SK-N-SH treated with all-trans-retinoic acid at 6 μM for 48 hours (cell line): ENCODE results near the gene AUTS2.

Source experiments
- ATAC-seq: fragments of 200-7000 bp; cut with Tn5 transposase; 3 replicates; pipeline ENCODE4 v1.9.1; 2020; ENCODE audit warnings: mild to moderate bottlenecking, moderate library complexity
- CREB5 ChIP-seq: fragments of 250-450 bp; sonication (Bioruptor Pico); IDR thresholded peaks from 2 replicates; pipeline ENCODE4 v1.5.1; 2020; ENCODE audit warnings: low read depth, mild to moderate bottlenecking, moderate library complexity
- CSDC2 ChIP-seq: fragments of 250-450 bp; sonication (Bioruptor Pico); IDR thresholded peaks from 2 replicates; pipeline ENCODE4 v1.5.0; 2020; ENCODE audit warnings: mild to moderate bottlenecking, moderate library complexity
- CSRNP3 ChIP-seq: fragments of 250-450 bp; sonication (Bioruptor Pico); IDR thresholded peaks from 2 replicates; pipeline ENCODE4 v1.5.1; 2021; ENCODE audit warnings: mild to moderate bottlenecking, moderate library complexity
- ESRRG ChIP-seq: fragments of 250-450 bp; sonication (Bioruptor Pico); IDR thresholded peaks from 2 replicates; pipeline ENCODE4 v1.6.1; 2021; ENCODE audit warnings: mild to moderate bottlenecking
- GLIS3 ChIP-seq: fragments of 250-450 bp; sonication (Bioruptor Pico); IDR thresholded peaks from 2 replicates; pipeline ENCODE4 v1.5.0; 2020; ENCODE audit warnings: mild to moderate bottlenecking, moderate library complexity
- ISL1 ChIP-seq: fragments of 250-450 bp; sonication (Bioruptor Pico); IDR thresholded peaks from 2 replicates; pipeline ENCODE4 v2.1.2; 2022; ENCODE audit warnings: mild to moderate bottlenecking, moderate library complexity
- OSR1 ChIP-seq: fragments of 250-450 bp; sonication (Bioruptor Pico); IDR thresholded peaks from 2 replicates; pipeline ENCODE4 v1.8.0; 2022; ENCODE audit warnings: moderate library complexity, mild to moderate bottlenecking, inconsistent platforms
- PATZ1 ChIP-seq: fragments of 250-450 bp; sonication (Bioruptor Pico); IDR thresholded peaks from 2 replicates; pipeline ENCODE4 v1.8.0; 2020; ENCODE audit warnings: mild to moderate bottlenecking, moderate library complexity, borderline replicate concordance
- RARB ChIP-seq: fragments of 250-450 bp; sonication (Bioruptor Pico); IDR thresholded peaks from 2 replicates; pipeline ENCODE4 v1.8.0; 2021; ENCODE audit warnings: mild to moderate bottlenecking, moderate library complexity
- SNAI2 ChIP-seq: fragments of 250-450 bp; sonication (Bioruptor Pico); IDR thresholded peaks from 2 replicates; pipeline ENCODE4 v1.5.0; 2020; ENCODE audit warnings: mild to moderate bottlenecking, moderate library complexity
- TOX ChIP-seq: fragments of 250-450 bp; sonication (Bioruptor Pico); IDR thresholded peaks from 2 replicates; pipeline ENCODE4 v1.8.0; 2021; ENCODE audit warnings: mild to moderate bottlenecking, moderate library complexity, borderline replicate concordance
- ZC3H10 ChIP-seq: fragments of 250-450 bp; sonication (Bioruptor Pico); IDR thresholded peaks from 2 replicates; pipeline ENCODE4 v1.5.1; 2021; ENCODE audit warnings: mild to moderate bottlenecking, moderate library complexity
- ZNF565 ChIP-seq: fragments of 450-650 bp; formaldehyde crosslinking; conservative IDR thresholded peaks from 2 replicates; pipeline ENCODE4 v1.5.0; 2020; ENCODE audit warnings: low read depth, mild to moderate bottlenecking, moderate library complexity
- ZNF70 ChIP-seq: fragments of 450-650 bp; formaldehyde crosslinking; IDR thresholded peaks from 2 replicates; pipeline ENCODE4 v1.5.0; 2020; ENCODE audit warnings: mild to moderate bottlenecking, moderate library complexity
- ZNF8 ChIP-seq: fragments of 450-650 bp; formaldehyde crosslinking; IDR thresholded peaks from 2 replicates; pipeline ENCODE4 v1.5.0; 2020; ENCODE audit warnings: mild to moderate bottlenecking, moderate library complexity
- TF ChIP-seq, protein P1 (sequence below): fragments of 250-450 bp; sonication (Bioruptor Pico); IDR thresholded peaks from 2 replicates; pipeline ENCODE4 v1.5.0; 2020; ENCODE audit warnings: mild to moderate bottlenecking, moderate library complexity

The AUTS2 gene

GRCh38 chr7:70486977-70487376 is 888.7 kb downstream of the AUTS2 start:
- ATAC-seq, result no peak
- TF ChIP-seq SNAI2 (CRISPR knock-in tag) (no peak), ZC3H10 (no peak), CSDC2 (CRISPR knock-in tag) (no peak)
- TF ChIP-seq, protein P1, sequence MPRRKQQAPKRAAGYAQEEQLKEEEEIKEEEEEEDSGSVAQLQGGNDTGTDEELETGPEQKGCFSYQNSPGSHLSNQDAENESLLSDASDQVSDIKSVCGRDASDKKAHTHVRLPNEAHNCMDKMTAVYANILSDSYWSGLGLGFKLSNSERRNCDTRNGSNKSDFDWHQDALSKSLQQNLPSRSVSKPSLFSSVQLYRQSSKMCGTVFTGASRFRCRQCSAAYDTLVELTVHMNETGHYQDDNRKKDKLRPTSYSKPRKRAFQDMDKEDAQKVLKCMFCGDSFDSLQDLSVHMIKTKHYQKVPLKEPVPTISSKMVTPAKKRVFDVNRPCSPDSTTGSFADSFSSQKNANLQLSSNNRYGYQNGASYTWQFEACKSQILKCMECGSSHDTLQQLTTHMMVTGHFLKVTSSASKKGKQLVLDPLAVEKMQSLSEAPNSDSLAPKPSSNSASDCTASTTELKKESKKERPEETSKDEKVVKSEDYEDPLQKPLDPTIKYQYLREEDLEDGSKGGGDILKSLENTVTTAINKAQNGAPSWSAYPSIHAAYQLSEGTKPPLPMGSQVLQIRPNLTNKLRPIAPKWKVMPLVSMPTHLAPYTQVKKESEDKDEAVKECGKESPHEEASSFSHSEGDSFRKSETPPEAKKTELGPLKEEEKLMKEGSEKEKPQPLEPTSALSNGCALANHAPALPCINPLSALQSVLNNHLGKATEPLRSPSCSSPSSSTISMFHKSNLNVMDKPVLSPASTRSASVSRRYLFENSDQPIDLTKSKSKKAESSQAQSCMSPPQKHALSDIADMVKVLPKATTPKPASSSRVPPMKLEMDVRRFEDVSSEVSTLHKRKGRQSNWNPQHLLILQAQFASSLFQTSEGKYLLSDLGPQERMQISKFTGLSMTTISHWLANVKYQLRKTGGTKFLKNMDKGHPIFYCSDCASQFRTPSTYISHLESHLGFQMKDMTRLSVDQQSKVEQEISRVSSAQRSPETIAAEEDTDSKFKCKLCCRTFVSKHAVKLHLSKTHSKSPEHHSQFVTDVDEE (CRISPR knock-in tag), result no peak

- ATAC-seq, result no peak
- TF ChIP-seq SNAI2 (CRISPR knock-in tag) (no peak), CSRNP3 (CRISPR knock-in tag) (no peak)
Measured at GRCh38 chr7:70487428-70487827, 889.2 kb downstream of the AUTS2 start.

GRCh38 chr7:70487886-70488285 is 889.6 kb downstream of the AUTS2 start:
- TF ChIP-seq SNAI2 (CRISPR knock-in tag) (no peak), PATZ1 (CRISPR knock-in tag) (no peak), ESRRG (no peak), ZNF565 (no peak), ZNF8 (no peak), CSRNP3 (CRISPR knock-in tag) (no peak), ZC3H10 (no peak), RARB (CRISPR knock-in tag) (no peak)
- ATAC-seq, result no peak

DNA sequence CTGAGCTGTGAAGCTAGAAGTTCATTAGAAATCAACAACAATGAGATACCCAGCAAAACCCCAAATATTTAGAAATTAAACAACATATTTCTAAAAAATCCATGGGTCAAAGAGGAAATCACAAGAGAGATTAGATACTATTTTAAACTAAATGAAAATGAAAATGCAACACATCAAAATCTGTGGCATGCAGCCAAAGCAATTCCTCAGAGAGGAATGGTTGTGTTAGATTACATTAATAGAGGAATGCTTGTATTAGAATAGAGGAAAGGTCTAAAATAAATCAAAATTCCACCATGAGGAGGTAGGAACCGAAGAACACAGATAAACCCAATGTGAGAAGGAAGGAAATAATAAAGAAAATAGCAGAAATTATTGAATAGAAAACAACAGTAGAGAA is 891.5 kb downstream of the AUTS2 start:
- ATAC-seq, result no peak; the same call in 2 of the 3 replicates
- TF ChIP-seq ZNF70 (CRISPR knock-in tag), result peak; percentile 24; the same call in 1 of the 2 replicates
- TF ChIP-seq ISL1 (CRISPR knock-in tag), result 0 out of 2 replicates have a peak, but pooled peaks have one; percentile 15
- no peak for TF ChIP-seq GLIS3
- TF ChIP-seq, all 23 proteins: peak for 2

DNA sequence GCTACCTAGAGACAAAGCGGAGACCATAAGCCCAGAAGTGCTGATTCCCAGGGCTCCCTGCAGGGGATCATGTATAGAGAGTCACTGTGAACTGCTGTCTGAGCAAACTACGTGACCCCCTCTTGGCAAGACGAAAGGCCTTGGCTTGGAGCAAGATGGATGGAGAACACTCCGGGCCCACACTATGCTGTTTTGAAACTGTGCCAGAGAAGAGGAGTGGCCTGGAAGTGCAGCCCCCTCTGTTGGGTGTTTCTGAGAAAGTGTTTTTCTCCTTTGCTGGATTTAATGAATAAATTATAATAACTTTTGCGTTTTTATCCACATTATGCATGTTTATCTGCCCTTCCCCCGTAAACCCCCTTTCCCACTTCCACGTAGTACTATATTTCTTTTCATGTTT is 894.4 kb downstream of the AUTS2 start:
- no peak for ATAC-seq
- no peak for TF ChIP-seq TOX (CRISPR knock-in tag)
- TF ChIP-seq OSR1 (CRISPR knock-in tag), result no peak
- TF ChIP-seq CREB5, result no peak
